Endothelial cell of umbilical vein (primary cell): Measurements from ENCODE around the gene MGAT4A. TPM values are rescaled to one million over a fixed set of nuclear protein-coding genes. Genes with fewer than 3 reads are reported as not detected.

ENCODE experiments used
- BruUV-seq: library from RNA; stranded (reverse); fragments of 400-500 nt; replicated peaks from 2 replicates; lab custom pipeline; 2021; lab: Mats Ljungman, UMichigan
- CTCF ChIA-PET: fragments of 300-600, 350-600 bp; sonication (Branson Sonifier 250); formaldehyde crosslinking; loops from one replicate; lab custom pipeline; 2021; ENCODE audit warnings: antibody characterized with exemption, inconsistent platforms; lab: Charles Lee
- POLR2A ChIA-PET: fragments of 300-600, 350-600 bp; sonication (Branson Sonifier 250); formaldehyde crosslinking; loops from one replicate; lab custom pipeline; 2021; ENCODE audit warnings: antibody characterized with exemption, inconsistent platforms; lab: Charles Lee
- DNase-seq: peaks from one replicate; pipeline ENCODE4 v3.0.0-alpha.2; 2011; ENCODE audit warnings: low read depth, low spot score
- FAIRE-seq: peaks from 2 replicates; lab custom pipeline; 2011; peaks lifted over from hg19 to GRCh38; lab: Jason Lieb, UNC
- H2AFZ ChIP-seq: 2 replicates; pipeline ENCODE4 v1.6.0; 2012; ENCODE audit warnings: low read depth, low read length, control low read depth, inconsistent platforms
- H3K27ac ChIP-seq: 2 replicates; pipeline ENCODE4 v1.5.1; 2011; ENCODE audit warnings: low read depth, mild to moderate bottlenecking, control low read depth, low read length, moderate library complexity; ENCODE audit not compliant: insufficient read depth
- H3K27me3 ChIP-seq, 2 experiments: 2 replicates each; pipeline versions ENCODE4 v1.6.0 to v1.6.1; 2011; ENCODE audit warnings: low read length in 2 of 2, mixed read lengths in 1 of 2; ENCODE audit not compliant: control insufficient read depth in 2 of 2, insufficient read depth in 2 of 2
- H3K36me3 ChIP-seq, 2 experiments: 2 replicates in 1 of 2; 3 replicates in 1 of 2; pipeline ENCODE4 v1.5.1; 2011; ENCODE audit warnings: low read length in 2 of 2, mild to moderate bottlenecking in 1 of 2, moderate library complexity in 1 of 2; ENCODE audit not compliant: control insufficient read depth in 2 of 2, insufficient read depth in 2 of 2; ENCODE audit errors: extremely low read depth in 1 of 2
- H3K4me1 ChIP-seq: 3 replicates; pipeline ENCODE4 v1.5.1; 2011; ENCODE audit warnings: mild to moderate bottlenecking, low read length; ENCODE audit not compliant: control insufficient read depth, insufficient read depth; ENCODE audit errors: extremely low read depth
- H3K4me2 ChIP-seq: 2 replicates; pipeline ENCODE4 v1.6.1; 2011; ENCODE audit warnings: low read length, control low read depth, mixed read lengths; ENCODE audit not compliant: insufficient read depth
- H3K4me3 ChIP-seq, 3 experiments: fragments of 200-600 bp in 1 of 3; sonication (generic), shearing (Covaris generic) in 1 of 3; replicated peaks in 1 of 3; 2 replicates each; pipeline ENCODE4 v1.5.1; 2011 to 2016; ENCODE audit warnings: control low read depth in 3 of 3, low read length in 3 of 3, mild to moderate bottlenecking in 2 of 3, inconsistent platforms in 1 of 3, low read depth in 1 of 3, moderate library complexity in 1 of 3; ENCODE audit not compliant: insufficient read depth in 1 of 3
- H3K79me2 ChIP-seq: 2 replicates; pipeline ENCODE4 v1.6.0; 2012; ENCODE audit warnings: low read length, inconsistent platforms; ENCODE audit not compliant: control insufficient read depth, insufficient read depth
- H3K9ac ChIP-seq: replicated peaks from 2 replicates; pipeline ENCODE3; 2011; ENCODE audit warnings: low read length, control low read depth; ENCODE audit not compliant: insufficient read depth; ENCODE audit errors: extremely low read depth
- H3K9me1 ChIP-seq: replicated peaks from 3 replicates; pipeline ENCODE4 v1.6.0; 2011; ENCODE audit warnings: mild to moderate bottlenecking, low read length; ENCODE audit not compliant: control insufficient read depth, insufficient read depth; ENCODE audit errors: extremely low read depth
- H3K9me3 ChIP-seq: replicated peaks from 2 replicates; pipeline ENCODE4 v1.5.1; 2012; ENCODE audit warnings: low read length, inconsistent platforms; ENCODE audit not compliant: control insufficient read depth, insufficient read depth
- H4K20me1 ChIP-seq: replicated peaks from 2 replicates; pipeline ENCODE3; 2011; ENCODE audit warnings: mild to moderate bottlenecking, low read length; ENCODE audit not compliant: control insufficient read depth, insufficient read depth; ENCODE audit errors: extremely low read depth
- CTCF ChIP-seq, 2 donors: IDR thresholded peaks; 1 replicate in 1 of 2; 2 replicates in 1 of 2; pipeline ENCODE4 v1.5.1; 2011; ENCODE audit warnings: low read length in 2 of 2, mild to moderate bottlenecking in 2 of 2, moderate library complexity in 2 of 2, control low read depth in 1 of 2, inconsistent platforms in 1 of 2, low read depth in 1 of 2; ENCODE audit not compliant: insufficient read depth in 1 of 2; ENCODE audit errors: extremely low read depth in 1 of 2
- EZH2 ChIP-seq: IDR thresholded peaks from 2 replicates; pipeline ENCODE4 v1.6.1; 2012; ENCODE audit warnings: borderline replicate concordance, low read depth, mild to moderate bottlenecking, moderate library complexity, low read length, inconsistent platforms; ENCODE audit not compliant: severe bottlenecking
- FOS ChIP-seq: IDR thresholded peaks from 2 replicates; pipeline ENCODE4 v1.6.1; 2011; ENCODE audit warnings: mild to moderate bottlenecking, low read length, moderate library complexity, borderline replicate concordance; ENCODE audit not compliant: insufficient read depth
- GATA2 ChIP-seq: IDR thresholded peaks from 2 replicates; pipeline ENCODE4 v1.7.0; 2011; ENCODE audit warnings: low read depth, mild to moderate bottlenecking, moderate library complexity, mixed read lengths, low read length; ENCODE audit not compliant: insufficient read length, insufficient read depth
- JUN ChIP-seq: IDR thresholded peaks from 2 replicates; pipeline ENCODE4 v1.6.1; 2011; ENCODE audit warnings: borderline replicate concordance, low read depth; ENCODE audit not compliant: insufficient read length, insufficient read depth
- MAX ChIP-seq: IDR thresholded peaks from 2 replicates; pipeline ENCODE4 v1.6.1; 2011; ENCODE audit not compliant: insufficient read depth, insufficient read length
- MYC ChIP-seq: IDR thresholded peaks from one replicate; pipeline ENCODE4 v1.6.1; 2011; ENCODE audit warnings: mild to moderate bottlenecking, low read depth, low read length
- POLR2A ChIP-seq: IDR thresholded peaks from 2 replicates; pipeline ENCODE4 v1.6.1; 2012; ENCODE audit warnings: low read depth, mild to moderate bottlenecking, control low read depth, low read length
- POLR2AphosphoS5 ChIP-seq: IDR thresholded peaks from 2 replicates; pipeline ENCODE4 v1.6.1; 2012; ENCODE audit warnings: low read depth, mild to moderate bottlenecking, control low read depth, low read length, moderate library complexity; ENCODE audit not compliant: insufficient read depth
- dilution Hi-C: fragments of 300-500 bp; cut with MboI; formaldehyde crosslinking; loops from one replicate; pipeline ENCODE4 v1.15.0; 2019; ENCODE audit warnings: low sequenced_read_pairs; ENCODE audit not compliant: extremely low pct_ligation_motif_present
- intact Hi-C: fragments of 100-400 bp; cut with micrococcal nuclease; formaldehyde crosslinking; loops from one replicate; pipeline ENCODE4 v1.10.0; 2022
- polyA plus RNA-seq, 4 experiments: library from polyadenylated mRNA; depleted of rRNA in 3 of 4; stranded (reverse) in 3 of 4; unstranded in 1 of 4; fragments of >200 nt; gene quantifications; 2 replicates each; pipeline versions ENCODE4 v1.2.1 to v1.2.3, GENCODE V29; 2011 to 2012; ENCODE audit warnings: missing spikeins in 1 of 4
- total RNA-seq: library from RNA; stranded (reverse); gene quantifications from 2 replicates; pipeline ENCODE4 v1.2.3, GENCODE V29; 2021

Gene MGAT4A
- total and polyA plus RNA-seq, 2 donors (not counting 3 experiments of a cell fraction or from before 2014, with no cell fraction given) = 9.2 to 42.2 TPM

GRCh38 chr2:98617149-98617548 lies 113.8 kb downstream of the MGAT4A start:
- ChIA-PET POLR2A (no interaction called here), CTCF (no interaction called here)
- no peak for FAIRE-seq

DNA sequence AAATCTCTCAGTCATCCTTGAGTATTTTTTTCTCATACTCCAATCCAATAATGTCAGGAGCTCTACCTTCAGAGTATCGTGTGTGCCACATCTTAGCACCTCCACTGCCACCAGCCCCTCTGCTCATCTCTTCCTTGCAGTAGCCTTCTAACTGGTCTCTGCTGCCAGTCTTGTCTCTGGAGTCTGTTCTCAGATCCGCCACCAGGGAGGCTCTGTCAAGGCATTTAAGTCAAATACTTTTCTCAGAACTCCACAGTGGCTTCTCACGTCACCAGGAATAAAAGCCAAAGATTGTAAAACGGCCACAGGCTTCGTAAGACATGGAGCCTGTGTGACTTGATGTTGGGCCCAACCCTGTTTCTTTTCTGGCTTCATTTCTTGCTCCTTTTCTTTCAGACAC lies 115.5 kb downstream of the MGAT4A start:
- ChIA-PET POLR2A (no interaction called here), CTCF (no interaction called here)
- DNase-seq (no peak), FAIRE-seq (no peak)
- no peak for TF ChIP-seq CTCF (IDR thresholded peaks at IDR 0.05; ENCODE audit: extremely low read depth in 1 of 2, insufficient read depth in 1 of 2, low read depth in 1 of 2, low read length in 2 of 2)
- TF ChIP-seq EZH2 = no peak
- no peak for TF ChIP-seq POLR2A
- TF ChIP-seq FOS = no peak
- no peak for TF ChIP-seq MAX
- no peak for TF ChIP-seq GATA2
- TF ChIP-seq POLR2AphosphoS5 = no peak
- no peak for TF ChIP-seq JUN
- no peak for TF ChIP-seq MYC
- H3K9ac ChIP-seq = no peak overlapping the region
- H2AFZ ChIP-seq = no peak overlapping the region
- H4K20me1 ChIP-seq = no peaks in the 10 kb centered on the region
- no peak overlapping the region for H3K4me2 ChIP-seq
- peaks cover 16 to 28% of the 10 kb centered on the region in 2 experiments for H3K36me3 ChIP-seq
- H3K27me3 ChIP-seq = no peaks in the 10 kb centered on the region
- H3K27ac ChIP-seq = no peak overlapping the region
- H3K79me2 ChIP-seq = peaks cover 13% of the 10 kb centered on the region
- intact Hi-C loops (no loop called here), dilution Hi-C loops (no loop called here)
- H3K4me1 ChIP-seq = peaks cover 7% of the 10 kb centered on the region
- no peaks in the 10 kb centered on the region for H3K9me3 ChIP-seq
- BruUV-seq = no TSS peak
- no peak overlapping the region for H3K4me3 ChIP-seq
- H3K9me1 ChIP-seq = no peaks in the 10 kb centered on the region

More at GRCh38 chr2:98617149-98617548, 113.8 kb downstream of the MGAT4A start:
- H3K9me3 ChIP-seq = no peaks in the 10 kb centered on the region
- dilution Hi-C loops = no loop called here
- H3K9me1 ChIP-seq = no peaks in the 10 kb centered on the region
- no TSS peak for BruUV-seq
- no peaks in the 10 kb centered on the region for H4K20me1 ChIP-seq
- no peak for DNase-seq
- H3K4me1 ChIP-seq = no peaks in the 10 kb centered on the region
- H3K4me2 ChIP-seq = no peak overlapping the region
- intact Hi-C loops = no loop called here
- peaks cover 17 to 28% of the 10 kb centered on the region in 2 experiments for H3K36me3 ChIP-seq
- no peak overlapping the region for H3K27ac ChIP-seq
- no peak overlapping the region for H3K4me3 ChIP-seq
- no peak overlapping the region for H3K9ac ChIP-seq
- no peak for TF ChIP-seq MAX
- TF ChIP-seq POLR2AphosphoS5 = peak; percentile 5
- TF ChIP-seq JUN = no peak
- TF ChIP-seq MYC = no peak
- H2AFZ ChIP-seq = no peak overlapping the region
- peaks cover 2% of the 10 kb centered on the region for H3K79me2 ChIP-seq
- H3K27me3 ChIP-seq = no peaks in the 10 kb centered on the region
